Ishikawa (cell line): ENCODE measurements around the gene SLC43A3.

ENCODE experiments used
- CEBPB ChIP-seq: IDR thresholded peaks from 2 replicates; pipeline ENCODE4 v1.6.1; 2012
- CREB1 ChIP-seq: IDR thresholded peaks from 2 replicates; pipeline ENCODE4 v1.6.1; 2012; ENCODE audit warnings: low read depth
- EGR1 ChIP-seq: IDR thresholded peaks from 2 replicates; pipeline ENCODE4 v1.6.1; 2012
- EP300 ChIP-seq: IDR thresholded peaks from 2 replicates; pipeline ENCODE4 v1.6.1; 2012; ENCODE audit warnings: borderline replicate concordance
- FOXM1 ChIP-seq: IDR thresholded peaks from 2 replicates; pipeline ENCODE4 v1.6.1; 2012; ENCODE audit warnings: low read depth, borderline replicate concordance
- MAX ChIP-seq: IDR thresholded peaks from 2 replicates; pipeline ENCODE4 v1.6.1; 2012
- NFIC ChIP-seq: IDR thresholded peaks from 2 replicates; pipeline ENCODE4 v1.6.1; 2012
- RAD21 ChIP-seq: IDR thresholded peaks from 2 replicates; pipeline ENCODE4 v1.6.1; 2012; ENCODE audit warnings: low read depth
- TAF1 ChIP-seq: IDR thresholded peaks from 2 replicates; pipeline ENCODE4 v1.6.1; 2012; ENCODE audit warnings: low read depth, mild to moderate bottlenecking
- TCF12 ChIP-seq: IDR thresholded peaks from 2 replicates; pipeline ENCODE4 v1.6.1; 2012; ENCODE audit warnings: low read depth
- TEAD4 ChIP-seq: IDR thresholded peaks from 2 replicates; pipeline ENCODE4 v1.6.1; 2012
- USF1 ChIP-seq: IDR thresholded peaks from 2 replicates; pipeline ENCODE4 v1.6.1; 2012
- YY1 ChIP-seq: IDR thresholded peaks from 2 replicates; pipeline ENCODE4 v1.6.1; 2012; ENCODE audit warnings: low read depth
- ZBTB7A ChIP-seq: IDR thresholded peaks from 2 replicates; pipeline ENCODE4 v1.6.1; 2012; ENCODE audit warnings: low read depth
- TF ChIP-seq, protein P1 (sequence below): IDR thresholded peaks from 2 replicates; pipeline ENCODE4 v1.6.1; 2012; ENCODE audit warnings: low read depth, mild to moderate bottlenecking

SLC43A3 gene

DNA sequence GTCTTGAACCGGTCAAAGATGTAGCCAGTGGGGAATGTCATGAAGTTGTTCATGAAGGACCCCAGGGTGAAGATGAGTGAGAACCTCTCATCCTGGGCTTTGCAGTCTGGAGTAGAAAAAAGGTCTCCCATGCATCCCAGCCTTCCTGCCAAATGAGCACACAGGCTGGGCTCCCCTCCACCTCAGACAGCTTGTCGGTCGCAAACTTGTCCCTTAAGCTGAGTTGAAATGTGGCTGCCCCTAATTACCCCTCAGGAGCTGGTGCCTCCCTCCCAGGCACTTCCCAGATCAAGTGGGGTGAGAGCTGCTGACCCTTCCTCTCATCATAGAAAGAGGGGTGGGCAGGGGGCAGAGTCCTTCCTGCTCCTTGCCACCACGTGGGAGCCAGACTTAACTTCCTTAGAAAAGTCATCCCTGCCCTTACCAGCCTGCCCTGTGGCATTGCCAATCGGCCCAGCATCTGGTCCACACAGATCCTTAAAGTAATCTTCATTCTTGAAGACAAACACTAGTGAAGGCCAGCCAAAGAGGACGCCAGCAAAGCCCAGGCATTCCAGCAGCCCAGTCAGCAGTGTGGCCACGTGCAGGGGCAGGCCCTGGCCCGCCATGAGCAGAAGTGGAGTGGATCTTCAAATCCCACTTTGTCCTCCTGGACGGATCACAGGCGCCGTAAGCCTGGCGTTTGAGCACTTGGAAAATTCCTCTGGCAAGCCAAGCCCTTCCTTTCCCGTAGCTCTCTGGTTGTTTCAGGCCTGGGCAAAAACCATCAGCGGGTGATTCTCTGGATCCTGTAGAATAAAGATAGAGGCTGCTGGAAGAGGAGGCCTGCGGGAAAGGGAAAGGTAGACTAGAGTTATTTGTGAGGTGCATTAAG is 1.1 kb downstream of the SLC43A3 start:
- TF ChIP-seq MAX (no peak), YY1 (no peak), TAF1 (no peak), TEAD4 (no peak), RAD21 (no peak), USF1 (no peak), CEBPB (no peak), NFIC (no peak), EGR1 (no peak), EP300 (no peak), ZBTB7A (no peak), FOXM1 (no peak)
- TF ChIP-seq, protein P1, sequence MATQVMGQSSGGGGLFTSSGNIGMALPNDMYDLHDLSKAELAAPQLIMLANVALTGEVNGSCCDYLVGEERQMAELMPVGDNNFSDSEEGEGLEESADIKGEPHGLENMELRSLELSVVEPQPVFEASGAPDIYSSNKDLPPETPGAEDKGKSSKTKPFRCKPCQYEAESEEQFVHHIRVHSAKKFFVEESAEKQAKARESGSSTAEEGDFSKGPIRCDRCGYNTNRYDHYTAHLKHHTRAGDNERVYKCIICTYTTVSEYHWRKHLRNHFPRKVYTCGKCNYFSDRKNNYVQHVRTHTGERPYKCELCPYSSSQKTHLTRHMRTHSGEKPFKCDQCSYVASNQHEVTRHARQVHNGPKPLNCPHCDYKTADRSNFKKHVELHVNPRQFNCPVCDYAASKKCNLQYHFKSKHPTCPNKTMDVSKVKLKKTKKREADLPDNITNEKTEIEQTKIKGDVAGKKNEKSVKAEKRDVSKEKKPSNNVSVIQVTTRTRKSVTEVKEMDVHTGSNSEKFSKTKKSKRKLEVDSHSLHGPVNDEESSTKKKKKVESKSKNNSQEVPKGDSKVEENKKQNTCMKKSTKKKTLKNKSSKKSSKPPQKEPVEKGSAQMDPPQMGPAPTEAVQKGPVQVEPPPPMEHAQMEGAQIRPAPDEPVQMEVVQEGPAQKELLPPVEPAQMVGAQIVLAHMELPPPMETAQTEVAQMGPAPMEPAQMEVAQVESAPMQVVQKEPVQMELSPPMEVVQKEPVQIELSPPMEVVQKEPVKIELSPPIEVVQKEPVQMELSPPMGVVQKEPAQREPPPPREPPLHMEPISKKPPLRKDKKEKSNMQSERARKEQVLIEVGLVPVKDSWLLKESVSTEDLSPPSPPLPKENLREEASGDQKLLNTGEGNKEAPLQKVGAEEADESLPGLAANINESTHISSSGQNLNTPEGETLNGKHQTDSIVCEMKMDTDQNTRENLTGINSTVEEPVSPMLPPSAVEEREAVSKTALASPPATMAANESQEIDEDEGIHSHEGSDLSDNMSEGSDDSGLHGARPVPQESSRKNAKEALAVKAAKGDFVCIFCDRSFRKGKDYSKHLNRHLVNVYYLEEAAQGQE: no peak

GRCh38 chr11:57424792-57425564 is 1.9 kb downstream of the SLC43A3 start:
- TF ChIP-seq USF1 (0 out of 2 replicates have a peak, but pooled peaks have one; percentile 28), RAD21 (no peak)

- TF ChIP-seq RAD21 (no peak), TCF12 (no peak), TAF1 (no peak), CREB1 (no peak), MAX (no peak), YY1 (no peak), ZBTB7A (no peak), EGR1 (no peak), TEAD4 (no peak), FOXM1 (no peak), NFIC (no peak), CEBPB (no peak), USF1 (no peak), EP300 (no peak)
- TF ChIP-seq, protein P1: no peak
Observed at GRCh38 chr11:57424137-57424791, 2.7 kb downstream of the SLC43A3 start.

DNA sequence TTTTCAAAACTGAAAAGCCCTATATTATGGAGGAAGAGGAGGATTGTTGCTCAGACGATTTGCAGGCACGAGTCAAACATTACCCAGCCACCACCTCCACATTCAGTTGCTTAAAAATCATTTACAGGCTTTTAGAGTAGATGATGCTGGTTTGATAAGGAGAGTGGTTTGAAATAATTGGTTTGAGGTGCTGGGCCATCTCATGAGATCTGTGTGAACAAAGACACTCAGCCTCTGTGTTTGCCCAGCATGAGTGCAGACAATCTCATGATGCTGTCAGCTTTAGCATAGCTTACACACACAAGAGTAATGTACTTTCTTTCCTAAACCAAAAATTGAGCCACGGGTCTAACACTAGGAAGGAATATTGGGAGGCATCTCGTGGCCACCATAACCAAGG is 4.3 kb downstream of the SLC43A3 start:
- TF ChIP-seq TAF1: no peak
- TF ChIP-seq EGR1: no peak
- no peak for TF ChIP-seq TCF12
- no peak for TF ChIP-seq USF1
- TF ChIP-seq, protein P1: no peak
- no peak for TF ChIP-seq NFIC
- no peak for TF ChIP-seq ZBTB7A
- TF ChIP-seq RAD21: no peak
- TF ChIP-seq CREB1: no peak
- no peak for TF ChIP-seq FOXM1
- no peak for TF ChIP-seq CEBPB
- TF ChIP-seq YY1: no peak
- no peak for TF ChIP-seq EP300
- TF ChIP-seq TEAD4: no peak
